Esophagus squamous epithelium (tissue), 5 donors: Measurements from ENCODE around the gene CABCOCO1. TPM values are rescaled to one million over a fixed set of nuclear protein-coding genes. Genes with fewer than 3 reads are reported as not detected.

Source experiments
- DNase-seq: peaks from one replicate; lab custom pipeline; 2025; lab: John Stamatoyannopoulos, UW
- H3K27ac ChIP-seq, 4 donors: fragments of 200-600 bp; sonication (generic); one replicate each; pipeline ENCODE4 v1.5.1; 2016 to 2019; ENCODE audit warnings: mild to moderate bottlenecking in 1 of 4
- H3K27me3 ChIP-seq, 4 donors: fragments of 200-600 bp; sonication (generic); 1 replicate in 3 of 4; 2 replicates in 1 of 4; pipeline versions ENCODE4 v1.5.1 to v1.6.0; 2017 to 2021; ENCODE audit warnings: antibody characterized with exemption in 1 of 4
- H3K36me3 ChIP-seq, 3 donors: fragments of 200-600 bp; sonication (generic); one replicate each; pipeline ENCODE4 v1.5.1; 2016 to 2019
- H3K4me1 ChIP-seq, 3 donors: fragments of 200-600 bp; sonication (generic); one replicate each; pipeline ENCODE4 v1.5.1; 2017 to 2019
- H3K4me3 ChIP-seq, 4 donors: fragments of 200-600 bp; sonication (generic); 1 replicate in 3 of 4; 2 replicates in 1 of 4; pipeline ENCODE4 v1.5.1; 2016 to 2019; ENCODE audit warnings: mild to moderate bottlenecking in 2 of 4, moderate library complexity in 1 of 4
- H3K9me3 ChIP-seq, 3 donors: fragments of 200-600 bp; sonication (generic); one replicate each; pipeline ENCODE4 v1.5.1; 2016 to 2019
- CTCF ChIP-seq, 6 experiments: fragments of 450-650 bp in 4 of 6; fragments of 200-600 bp in 2 of 6; sonication (generic) in 2 of 6; IDR thresholded peaks; one replicate each; pipeline ENCODE4 v1.5.1; 2016 to 2019; ENCODE audit warnings: antibody characterized with exemption in 6 of 6, mild to moderate bottlenecking in 4 of 6, moderate library complexity in 4 of 6
- POLR2A ChIP-seq, 4 donors: fragments of 450-650 bp; IDR thresholded peaks; one replicate each; pipeline ENCODE4 v1.6.1; 2017; ENCODE audit warnings: antibody characterized with exemption in 4 of 4, mild to moderate bottlenecking in 4 of 4, moderate library complexity in 3 of 4
- WGBS, 2 donors: methylation state at CpG; one replicate each; pipeline ENCODE4 v1.1.5; 2018; 5-methylcytosine and 5-hydroxymethylcytosine counted together
- intact Hi-C: fragments of 100-400 bp; cut with DNase I; formaldehyde crosslinking; loops from one replicate; pipeline ENCODE4 v1.15.0; 2022
- total RNA-seq, 4 donors: library from RNA; depleted of rRNA; stranded (reverse); fragments of >200 nt; gene quantifications; one replicate each; pipeline ENCODE4 v1.1.0, GENCODE V29; 2016
- donor health status: DM: yes; HTN: yes; CAD: no.

Gene CABCOCO1
- total RNA-seq, 4 donors from 2014 or later = 0.38 TPM; not detected in 3

GRCh38 chr10:61764486-61764885 lies 101.8 kb downstream of the CABCOCO1 start:
- no peak for DNase-seq
- no peaks in the 10 kb centered on the region for H3K9me3 ChIP-seq
- no peaks in the 10 kb centered on the region for H3K36me3 ChIP-seq
- no peak for TF ChIP-seq POLR2A (IDR thresholded peaks at IDR 0.05)
- TF ChIP-seq CTCF (IDR thresholded peaks at IDR 0.05) = no peak
- no peaks in the 10 kb centered on the region for H3K27me3 ChIP-seq
- H3K4me3 ChIP-seq = no peak overlapping the region
- WGBS, 2 donors = 81 to 93% methylated on average over 5 of the region's 5 CpGs
- intact Hi-C loops = no loop called here
- H3K4me1 ChIP-seq = peaks cover 0 to 24% (median 0%) of the 10 kb centered on the region in 3 donors
- H3K27ac ChIP-seq = no peak overlapping the region

DNA sequence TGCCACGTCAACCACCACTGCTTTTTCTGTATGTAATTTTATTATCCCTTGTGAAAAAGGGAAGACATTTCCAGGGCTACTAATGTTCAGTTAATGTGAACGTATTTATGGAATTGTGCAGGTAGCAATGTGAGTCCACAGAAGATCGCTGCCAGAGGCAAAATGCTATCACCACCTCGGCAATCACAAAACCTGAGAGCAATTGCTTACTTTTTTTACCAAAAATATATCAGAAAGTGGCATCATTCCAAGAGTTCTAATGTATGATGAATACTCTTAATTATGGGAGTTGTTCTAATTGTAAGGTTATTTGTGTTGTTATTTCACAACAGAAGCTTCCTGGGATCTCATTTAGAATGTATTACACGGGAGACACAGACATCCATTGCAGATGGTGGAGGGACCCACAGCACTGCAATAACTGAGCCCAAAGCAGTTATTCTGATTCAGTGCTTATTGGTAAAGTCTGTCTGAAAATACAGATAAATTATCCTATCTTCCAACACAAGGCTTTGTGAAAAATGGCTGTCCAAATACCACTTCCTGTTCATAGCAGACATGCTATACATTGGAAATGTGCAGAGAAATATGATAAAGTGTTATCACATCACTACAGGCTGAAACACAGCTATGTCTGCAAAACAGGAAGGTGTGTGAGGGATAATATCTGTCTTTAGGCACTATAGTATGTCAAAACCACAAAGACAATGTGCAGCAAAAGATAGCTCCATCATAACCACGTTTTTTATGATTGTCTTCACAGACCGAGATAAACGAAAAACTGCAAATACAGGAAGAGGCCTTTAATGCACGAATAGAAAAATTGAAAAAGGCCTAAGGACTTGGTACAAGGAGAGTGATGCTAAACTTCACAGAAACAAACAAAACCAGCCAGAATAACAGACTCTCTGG lies 102.7 kb downstream of the CABCOCO1 start:
- no peak for DNase-seq
- TF ChIP-seq POLR2A (IDR thresholded peaks at IDR 0.05) (no peak), CTCF (IDR thresholded peaks at IDR 0.05) (no peak)
- Histone ChIP-seq H3K27me3 (no peaks in the 10 kb centered on the region), H3K4me3 (no peak overlapping the region), H3K27ac (no peak overlapping the region), H3K4me1 (peaks cover 0 to 24% (median 0%) of the 10 kb centered on the region in 3 donors), H3K36me3 (no peaks in the 10 kb centered on the region), H3K9me3 (no peaks in the 10 kb centered on the region)
- intact Hi-C loops = no loop called here
- 62 to 65% methylated on average over 9 of the region's 9 CpGs for WGBS, 2 donors

GRCh38 chr10:61766927-61767326 lies 104.2 kb downstream of the CABCOCO1 start:
- peaks cover 0 to 9% (median 0%) of the 10 kb centered on the region in 3 donors for H3K4me1 ChIP-seq
- H3K36me3 ChIP-seq = no peaks in the 10 kb centered on the region
- intact Hi-C loops = no loop called here
- WGBS, 2 donors = 20 to 25% methylated on average over 1 of the region's 1 CpG
- H3K27ac ChIP-seq = no peak overlapping the region
- no peaks in the 10 kb centered on the region for H3K27me3 ChIP-seq
- H3K4me3 ChIP-seq = no peak overlapping the region
- TF ChIP-seq CTCF (IDR thresholded peaks at IDR 0.05) (no peak), POLR2A (IDR thresholded peaks at IDR 0.05) (no peak)
- no peak for DNase-seq
- no peaks in the 10 kb centered on the region for H3K9me3 ChIP-seq

GRCh38 chr10:61774031-61774430 lies 111.3 kb downstream of the CABCOCO1 start:
- Histone ChIP-seq H3K9me3 (no peaks in the 10 kb centered on the region), H3K27me3 (no peaks in the 10 kb centered on the region), H3K4me1 (no peaks in the 10 kb centered on the region), H3K36me3 (no peaks in the 10 kb centered on the region), H3K27ac (no peak overlapping the region), H3K4me3 (no peak overlapping the region)
- no peak for DNase-seq
- TF ChIP-seq CTCF (IDR thresholded peaks at IDR 0.05) (no peak), POLR2A (IDR thresholded peaks at IDR 0.05) (no peak)
- WGBS, 2 donors = 87 to 89% methylated on average over 2 to 3 of the region's 3 CpGs
- intact Hi-C loops = no loop called here

GRCh38 chr10:61775111-61775510 lies 112.4 kb downstream of the CABCOCO1 start:
- intact Hi-C loops = no loop called here
- WGBS, 2 donors = 54 to 59% methylated on average over 2 of the region's 2 CpGs

More at GRCh38 chr10:61775111-61775510, 112.4 kb downstream of the CABCOCO1 start:
- no peak overlapping the region for H3K4me3 ChIP-seq
- DNase-seq = no peak
- no peak overlapping the region for H3K27ac ChIP-seq
- H3K36me3 ChIP-seq = no peaks in the 10 kb centered on the region
- no peaks in the 10 kb centered on the region for H3K27me3 ChIP-seq
- peaks cover 0 to 8% (median 0%) of the 10 kb centered on the region in 3 donors for H3K4me1 ChIP-seq
- H3K9me3 ChIP-seq = no peaks in the 10 kb centered on the region
- TF ChIP-seq POLR2A (IDR thresholded peaks at IDR 0.05) = no peak
- TF ChIP-seq CTCF (IDR thresholded peaks at IDR 0.05) = no peak
